Spinal cord (tissue), 10 donors: ENCODE data around the gene TSSK1B. TPM values are rescaled to one million over a fixed set of nuclear protein-coding genes. Genes with fewer than 3 reads are reported as not detected.
"Not testable (repeated sequence)": the region's sequence is repeated elsewhere in the genome, so short reads cannot be mapped to it uniquely, and the experiment has no call there.

Experiments
- DNase-seq, 6 donors: peaks; one replicate each; pipeline versions ENCODE4 v3.0.0 to v3.0.0-alpha.2; 2013 to 2015; ENCODE audit warnings: low spot score in 6 of 6, low read depth in 4 of 6
- H3K27ac ChIP-seq: one replicate; pipeline ENCODE4 v1.5.1; 2013; ENCODE audit warnings: low read depth, low read length, control low read depth
- H3K27me3 ChIP-seq: one replicate; pipeline ENCODE4 v1.6.1; 2013; ENCODE audit warnings: low read length; ENCODE audit not compliant: control insufficient read depth, insufficient read depth
- H3K36me3 ChIP-seq: one replicate; pipeline ENCODE4 v1.6.1; 2013; ENCODE audit warnings: low read length; ENCODE audit not compliant: control insufficient read depth, insufficient read depth
- H3K4me1 ChIP-seq: one replicate; pipeline ENCODE4 v1.6.1; 2013; ENCODE audit warnings: low read length; ENCODE audit not compliant: control insufficient read depth, insufficient read depth
- H3K4me3 ChIP-seq: one replicate; pipeline ENCODE4 v1.5.1; 2013; ENCODE audit warnings: low read depth, low read length, control low read depth
- H3K9me3 ChIP-seq: one replicate; pipeline ENCODE4 v1.6.1; 2013; ENCODE audit warnings: low read length; ENCODE audit not compliant: control insufficient read depth, insufficient read depth
- WGBS: methylation state at CpG from one replicate; pipeline ENCODE4 v1.1.5; 2013; ENCODE audit warnings: missing lambda C conversion rate; ENCODE audit not compliant: insufficient coverage; 5-methylcytosine and 5-hydroxymethylcytosine counted together
- long read RNA-seq, 4 donors: transcript quantifications; one replicate each; lab custom pipeline, GENCODE V29; 2026
- polyA plus RNA-seq, 2 donors: library from polyadenylated mRNA; unstranded; fragments of 120-200 nt; gene quantifications; one replicate each; pipeline ENCODE4 v1.2.1, GENCODE V29; 2013; ENCODE audit not compliant: insufficient read length in 2 of 2
- total RNA-seq, 2 donors: library from RNA; depleted of rRNA in 1 of 2; stranded (reverse); fragments of 120-200 nt in 1 of 2; fragments of >200 nt in 1 of 2; gene quantifications; one replicate each; pipeline versions ENCODE4 v1.2.3 to v1.2.4, GENCODE V29; 2013 to 2014
- donor health status: healthy.

TSSK1B gene, protein sequence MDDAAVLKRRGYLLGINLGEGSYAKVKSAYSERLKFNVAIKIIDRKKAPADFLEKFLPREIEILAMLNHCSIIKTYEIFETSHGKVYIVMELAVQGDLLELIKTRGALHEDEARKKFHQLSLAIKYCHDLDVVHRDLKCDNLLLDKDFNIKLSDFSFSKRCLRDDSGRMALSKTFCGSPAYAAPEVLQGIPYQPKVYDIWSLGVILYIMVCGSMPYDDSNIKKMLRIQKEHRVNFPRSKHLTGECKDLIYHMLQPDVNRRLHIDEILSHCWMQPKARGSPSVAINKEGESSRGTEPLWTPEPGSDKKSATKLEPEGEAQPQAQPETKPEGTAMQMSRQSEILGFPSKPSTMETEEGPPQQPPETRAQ
- total RNA-seq (under 1 TPM; 0.06 to 0.10 TPM), polyA plus RNA-seq (under 1 TPM in 1 of 2 donors, not detected in 1; 0.06 TPM)
- long read RNA-seq, donor 1, partial matches to known transcripts: 0 of 1 reads
- long read RNA-seq, donor 1, other reads (novel, unspliced or antisense): 0 of 1 reads
- long read RNA-seq, donor 2: 0 reads
- long read RNA-seq, donor 3, partial matches to known transcripts: 0 of 1 reads
- long read RNA-seq, donor 3, other reads (novel, unspliced or antisense): 0 of 1 reads
- long read RNA-seq, donor 4: 0 reads

DNA sequence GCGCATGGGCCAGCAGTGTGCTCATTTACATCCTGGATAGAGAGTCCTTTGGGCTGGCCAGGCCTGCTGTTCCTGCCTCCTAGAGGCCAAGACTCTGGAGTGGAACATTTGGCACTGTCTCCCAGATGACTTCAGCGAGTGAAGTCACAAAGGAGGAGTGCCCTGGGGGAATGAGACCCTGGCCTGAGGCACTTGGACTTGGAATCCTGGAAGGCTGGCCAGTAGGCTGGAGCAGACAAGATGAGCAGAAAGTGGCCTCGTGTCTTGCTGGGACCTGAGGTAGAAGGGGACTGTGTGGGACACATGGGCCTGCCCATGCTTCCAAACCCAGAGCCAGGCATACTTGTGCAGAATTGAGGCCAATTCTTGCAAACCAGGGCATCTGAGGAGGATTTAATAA lies at the start of gene TSSK1B:
Gene TSSK1B (minus strand): TSS at position 101 of the 400 bp plus-strand sequence. CDS start 150 bp downstream, outside the sequence.
- 88% methylated on average over 3 of the region's 3 CpGs for WGBS
- Histone ChIP-seq H3K36me3 (no peaks in the 10 kb centered on the region), H3K9me3 (no peaks in the 10 kb centered on the region), H3K4me3 (no peak within 1 kb of the TSS), H3K4me1 (peaks cover 11% of the 10 kb centered on the region), H3K27me3 (no peaks in the 10 kb centered on the region), H3K27ac (no peak within 1 kb of the TSS)
- DNase-seq: no peak

DNA sequence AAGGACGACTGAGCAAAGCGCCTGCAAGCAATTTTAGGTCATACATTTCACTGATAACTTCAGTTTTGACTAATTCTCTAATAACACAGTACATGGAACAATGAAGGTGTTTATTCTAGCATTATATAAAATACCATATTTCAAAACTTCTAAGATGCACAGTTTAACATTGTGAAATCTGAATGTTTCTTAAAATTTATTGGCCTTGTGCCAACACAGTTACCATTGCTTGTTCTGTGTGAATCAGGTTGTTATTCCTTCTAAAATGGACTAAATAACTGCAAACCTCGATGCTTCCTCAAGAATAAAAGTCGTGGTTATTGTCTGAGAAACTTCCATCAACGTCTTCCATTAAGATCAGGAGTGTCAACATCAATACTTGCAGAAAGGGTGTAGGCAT lies 45.5 kb upstream of the TSSK1B start:
- no CpG with 5 or more reads among the region's 5 CpGs for WGBS

DNA sequence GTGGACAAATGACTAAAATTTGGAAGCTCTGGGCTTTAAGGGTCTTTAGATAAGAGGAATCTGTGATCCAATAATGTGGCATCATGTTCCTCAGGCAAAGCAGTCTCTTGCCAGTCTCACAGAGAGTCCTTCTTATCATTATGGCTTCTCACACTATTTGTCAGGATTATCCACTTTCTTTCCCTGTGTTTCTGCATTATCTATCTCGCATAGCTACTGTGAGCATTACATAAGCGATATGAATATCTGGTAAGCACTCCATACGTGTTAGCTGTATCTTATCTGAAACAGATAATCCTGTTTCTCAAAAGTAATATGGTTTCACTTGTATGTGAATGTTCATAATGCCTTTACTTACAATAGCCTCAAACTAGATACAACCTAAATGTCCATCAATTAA lies 43.9 kb upstream of the TSSK1B start:
- Histone ChIP-seq H3K9me3 (no peaks in the 10 kb centered on the region), H3K36me3 (no peaks in the 10 kb centered on the region), H3K4me1 (no peaks in the 10 kb centered on the region), H3K27me3 (no peaks in the 10 kb centered on the region), H3K4me3 (no peak overlapping the region), H3K27ac (no peak overlapping the region)
- 100% methylated on average over 1 of the region's 3 CpGs for WGBS
- no peak for DNase-seq

More for the DNA sequence above, 45.5 kb upstream of the TSSK1B start:
- Histone ChIP-seq H3K4me3 (no peak overlapping the region), H3K36me3 (no peaks in the 10 kb centered on the region), H3K27ac (no peak overlapping the region), H3K27me3 (no peaks in the 10 kb centered on the region), H3K9me3 (no peaks in the 10 kb centered on the region), H3K4me1 (no peaks in the 10 kb centered on the region)
- DNase-seq: no peak

DNA sequence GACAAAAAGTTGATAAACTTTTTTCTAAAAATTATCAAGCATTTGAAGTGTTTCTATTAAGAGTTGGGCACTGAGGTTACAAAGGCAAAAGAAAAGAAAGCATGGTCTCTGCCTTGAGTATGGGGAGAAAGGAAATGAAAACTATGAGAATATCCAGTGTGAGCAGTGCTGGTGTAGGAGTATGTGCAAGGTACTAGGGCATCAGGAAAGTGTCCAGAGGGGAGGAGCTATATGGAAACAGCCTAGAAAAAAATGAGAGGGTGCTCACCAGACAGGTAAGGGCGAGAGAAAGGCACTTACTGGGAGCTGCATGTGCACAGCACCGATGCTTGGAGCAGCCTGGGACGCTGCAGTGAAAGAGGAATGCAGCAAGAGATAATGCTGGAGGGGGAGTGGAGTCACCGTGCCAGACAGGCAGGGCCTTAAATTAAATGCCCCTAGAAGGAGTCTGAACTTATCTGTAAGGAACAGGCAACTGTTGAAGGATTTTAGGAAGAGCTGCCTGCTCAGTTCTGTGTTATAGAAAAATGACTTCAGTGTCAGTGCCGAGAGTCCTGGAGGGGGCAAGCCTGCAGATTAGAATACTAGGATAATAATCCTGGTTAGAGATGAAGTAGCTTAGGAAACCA lies 39.4 kb upstream of the TSSK1B start:
- Histone ChIP-seq H3K36me3 (no peaks in the 10 kb centered on the region), H3K4me1 (no peaks in the 10 kb centered on the region), H3K9me3 (no peaks in the 10 kb centered on the region), H3K27me3 (no peaks in the 10 kb centered on the region), H3K27ac (no peak overlapping the region), H3K4me3 (no peak overlapping the region)
- WGBS: 50% methylated on average over 4 of the region's 5 CpGs
- no peak for DNase-seq

DNA sequence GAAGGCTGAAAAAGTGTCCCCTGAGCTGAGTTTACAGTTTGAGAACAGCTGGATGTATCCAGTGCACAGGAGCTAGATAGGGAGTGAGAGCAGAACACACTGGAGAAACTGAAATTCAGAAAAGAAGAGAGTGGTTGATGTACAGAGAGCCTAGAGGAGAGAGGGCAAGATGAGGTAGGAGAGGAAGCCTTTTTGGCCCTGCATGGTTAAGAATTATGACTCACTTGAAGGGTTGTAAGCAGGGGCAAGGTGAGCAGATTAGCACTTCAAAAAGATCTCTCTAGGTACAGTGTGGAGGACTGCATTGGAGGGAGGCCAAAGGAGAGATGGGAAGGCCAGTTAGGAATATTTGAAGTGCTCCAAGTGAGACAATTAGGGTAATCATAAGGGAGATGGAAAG lies 28.2 kb upstream of the TSSK1B start:
- H3K36me3 ChIP-seq: no peaks in the 10 kb centered on the region
- H3K4me3 ChIP-seq: no peak overlapping the region
- H3K4me1 ChIP-seq: no peaks in the 10 kb centered on the region
- H3K27ac ChIP-seq: no peak overlapping the region
- no peaks in the 10 kb centered on the region for H3K27me3 ChIP-seq
- H3K9me3 ChIP-seq: no peaks in the 10 kb centered on the region
- DNase-seq: no peak

DNA sequence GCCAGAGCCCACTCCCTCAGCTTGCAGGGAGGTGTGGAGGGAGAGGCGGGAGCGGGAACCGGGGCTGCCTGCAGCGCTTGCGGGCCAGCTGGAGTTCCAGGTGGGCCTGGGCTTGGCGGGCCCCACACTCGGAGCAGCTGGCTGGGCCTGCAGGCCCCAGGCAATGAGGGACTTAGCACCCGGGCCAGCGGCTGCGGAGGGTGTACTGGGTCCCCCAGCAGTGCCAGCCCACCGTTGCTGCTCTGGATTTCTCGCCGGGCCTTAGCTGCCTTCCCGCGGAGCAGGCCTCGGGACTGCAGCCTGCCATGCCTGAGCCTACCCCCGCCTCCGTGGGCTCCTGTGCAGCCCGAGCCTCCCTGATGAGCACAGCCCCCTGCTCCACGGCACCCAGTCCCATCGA lies 22.3 kb upstream of the TSSK1B start:
- H3K4me3 ChIP-seq, DNase-seq, H3K9me3 ChIP-seq, H3K27ac ChIP-seq, H3K27me3 ChIP-seq, H3K4me1 ChIP-seq, H3K36me3 ChIP-seq: not testable (repeated sequence)
- 95% methylated on average over 21 of the region's 21 CpGs for WGBS

DNA sequence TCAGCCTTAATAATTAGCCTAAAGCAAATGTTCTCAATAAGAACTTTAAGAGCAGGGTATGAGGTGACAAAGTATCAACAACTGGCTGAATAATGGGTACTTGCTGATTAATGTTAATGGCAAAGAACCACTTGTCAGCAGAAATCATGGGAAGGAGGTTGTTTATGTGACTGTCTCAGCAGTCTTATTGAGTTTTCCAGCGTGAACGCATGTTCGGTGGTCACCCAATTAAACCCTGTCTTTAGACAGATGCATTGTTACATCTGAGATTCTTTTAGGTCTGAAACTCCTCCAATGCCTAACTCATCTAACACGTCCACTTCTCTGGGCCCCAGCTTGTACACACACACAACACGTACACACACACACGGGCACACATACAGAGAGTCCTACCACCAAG lies 18.2 kb upstream of the TSSK1B start:
- Histone ChIP-seq H3K9me3 (no peaks in the 10 kb centered on the region), H3K4me3 (no peak overlapping the region), H3K4me1 (no peaks in the 10 kb centered on the region), H3K27ac (no peak overlapping the region), H3K36me3 (no peaks in the 10 kb centered on the region), H3K27me3 (no peaks in the 10 kb centered on the region)
- WGBS: 50% methylated on average over 2 of the region's 6 CpGs
- no peak for DNase-seq

DNA sequence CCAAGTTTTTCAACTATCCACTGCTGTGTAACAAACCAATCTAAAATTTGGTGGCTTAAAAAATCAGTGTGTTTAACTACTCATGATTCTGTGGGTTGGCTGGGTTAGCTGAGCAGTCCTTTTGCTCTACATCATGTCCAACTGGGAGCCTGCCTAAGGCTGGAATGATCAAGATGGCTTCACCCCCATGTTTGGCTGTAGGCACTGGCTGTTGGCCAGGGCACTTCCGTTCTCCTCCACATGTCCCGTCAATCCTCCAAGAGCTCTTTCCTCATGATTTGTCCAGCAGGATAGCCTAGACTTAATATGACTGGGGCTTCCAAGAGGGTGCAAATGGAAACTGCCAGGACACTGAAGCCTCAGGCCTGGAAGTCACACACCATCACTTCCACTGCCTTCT lies 17.0 kb upstream of the TSSK1B start:
- H3K27me3 ChIP-seq: no peaks in the 10 kb centered on the region
- H3K36me3 ChIP-seq: no peaks in the 10 kb centered on the region
- no peak overlapping the region for H3K27ac ChIP-seq
- no peaks in the 10 kb centered on the region for H3K9me3 ChIP-seq
- no peak for DNase-seq
- H3K4me1 ChIP-seq: no peaks in the 10 kb centered on the region
- WGBS: 83% methylated on average over 1 of the region's 2 CpGs
- H3K4me3 ChIP-seq: no peak overlapping the region

DNA sequence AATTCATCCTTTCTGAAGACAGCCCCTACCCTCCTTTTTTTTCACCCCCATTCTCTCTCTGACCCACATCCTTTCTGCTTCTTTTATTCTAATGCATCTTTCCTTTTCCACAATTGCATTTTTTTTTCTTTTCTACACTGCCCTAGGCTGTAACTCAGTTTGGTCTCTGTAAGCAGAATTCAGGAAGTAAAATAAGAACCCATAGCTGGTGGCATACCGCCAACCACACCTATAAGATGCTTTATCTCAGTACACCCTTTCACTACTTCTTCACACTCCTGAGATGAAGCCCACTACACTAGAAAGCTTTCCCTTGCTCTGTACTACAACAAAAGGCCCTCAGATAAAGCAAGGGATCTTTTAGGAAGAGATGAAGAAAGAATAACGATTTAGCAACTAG lies 16.1 kb upstream of the TSSK1B start:
- Histone ChIP-seq H3K36me3 (no peaks in the 10 kb centered on the region), H3K4me3 (no peak overlapping the region), H3K27me3 (no peaks in the 10 kb centered on the region), H3K4me1 (no peaks in the 10 kb centered on the region), H3K27ac (no peak overlapping the region), H3K9me3 (no peaks in the 10 kb centered on the region)
- DNase-seq: no peak
- WGBS: 0% methylated on average over 1 of the region's 2 CpGs
